ENCODE results near the gene TCP11. TPM values are rescaled to one million over a fixed set of nuclear protein-coding genes. Genes with fewer than 3 reads are reported as not detected.

TCP11 gene
- total RNA-seq, 1 donor from 2014 or later = not detected

DNA sequence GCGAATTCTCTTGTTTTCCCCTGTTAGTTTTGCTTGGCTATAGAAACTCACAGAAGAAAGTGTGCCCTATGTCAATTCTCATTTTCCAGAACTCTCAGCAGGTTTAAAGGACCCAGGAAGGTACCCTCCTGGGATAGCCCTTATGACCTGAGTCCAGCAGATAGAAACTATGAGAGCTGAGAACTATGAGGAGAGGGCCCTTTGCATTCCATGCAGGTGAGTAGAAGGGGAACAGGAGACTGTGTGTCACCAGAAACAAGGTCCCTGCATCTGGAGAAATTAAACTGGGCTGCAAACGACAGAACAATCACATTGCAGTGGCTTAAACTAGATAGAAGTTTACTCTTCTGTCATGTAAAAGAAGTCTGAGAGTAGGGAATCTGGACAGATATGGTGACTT lies 36.9 kb upstream of the TCP11 start:
- Mint-ChIP-seq H3K4me1 (peaks cover 13% of the 10 kb centered on the region), H3K27ac (no peak overlapping the region), H3K4me3 (no peak overlapping the region), H3K9me3 (no peaks in the 10 kb centered on the region), H3K27me3 (peaks cover 24% of the 10 kb centered on the region), H3K36me3 (ENCODE audit: low read depth) (no peaks in the 10 kb centered on the region)
- intact Hi-C loops (cut with micrococcal nuclease) = no loop called here
- no peak for DNase-seq

DNA sequence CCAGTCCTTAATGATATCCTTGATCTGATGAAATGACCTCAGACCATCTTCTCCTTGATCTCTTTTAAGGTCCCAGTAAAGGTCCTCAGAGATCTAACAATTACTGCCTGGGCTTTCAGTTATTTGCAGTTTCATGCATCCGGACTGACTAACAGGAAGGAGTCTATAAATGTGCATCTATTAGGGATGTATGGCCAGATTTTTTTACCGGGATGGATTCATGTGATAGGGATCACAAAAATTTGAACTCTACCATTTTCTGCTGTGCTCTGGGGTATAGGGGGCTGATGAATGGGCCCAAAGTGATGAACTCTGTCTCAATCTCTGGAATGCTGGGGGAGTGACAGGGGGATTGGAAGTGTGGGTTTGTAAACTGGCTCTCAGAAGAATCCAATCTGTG lies 36.5 kb upstream of the TCP11 start:
- H3K4me3 Mint-ChIP-seq = no peak overlapping the region
- H3K36me3 Mint-ChIP-seq (ENCODE audit: low read depth) = no peaks in the 10 kb centered on the region
- DNase-seq = no peak
- peaks cover 12% of the 10 kb centered on the region for H3K4me1 Mint-ChIP-seq
- no peak overlapping the region for H3K27ac Mint-ChIP-seq
- peaks cover 21% of the 10 kb centered on the region for H3K27me3 Mint-ChIP-seq
- intact Hi-C loops (cut with micrococcal nuclease) = no loop called here
- no peaks in the 10 kb centered on the region for H3K9me3 Mint-ChIP-seq

DNA sequence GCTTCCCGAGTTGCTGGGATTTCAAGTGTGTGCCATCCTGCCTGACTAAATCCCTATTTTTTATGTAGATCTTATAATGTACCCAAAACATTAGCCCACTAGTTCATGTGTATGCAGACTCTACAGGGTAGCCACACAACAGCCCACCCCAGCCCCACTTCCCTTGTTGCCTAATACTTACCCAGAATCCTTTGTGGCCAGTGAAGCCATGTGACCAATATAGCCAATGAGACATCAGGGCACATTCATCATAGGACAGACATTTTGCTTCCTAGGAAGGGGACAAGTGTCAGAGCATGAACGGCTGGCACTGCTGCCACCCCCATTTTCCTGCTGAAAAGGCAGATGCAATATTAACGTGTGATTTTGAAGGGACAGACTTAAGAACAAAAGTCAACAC lies 36.0 kb upstream of the TCP11 start:
- DNase-seq = no peak
- Mint-ChIP-seq H3K27me3 (peaks cover 21% of the 10 kb centered on the region), H3K36me3 (ENCODE audit: low read depth) (no peaks in the 10 kb centered on the region), H3K27ac (no peak overlapping the region), H3K4me1 (peaks cover 12% of the 10 kb centered on the region), H3K9me3 (no peaks in the 10 kb centered on the region), H3K4me3 (no peak overlapping the region)
- intact Hi-C loops (cut with micrococcal nuclease) = no loop called here

DNA sequence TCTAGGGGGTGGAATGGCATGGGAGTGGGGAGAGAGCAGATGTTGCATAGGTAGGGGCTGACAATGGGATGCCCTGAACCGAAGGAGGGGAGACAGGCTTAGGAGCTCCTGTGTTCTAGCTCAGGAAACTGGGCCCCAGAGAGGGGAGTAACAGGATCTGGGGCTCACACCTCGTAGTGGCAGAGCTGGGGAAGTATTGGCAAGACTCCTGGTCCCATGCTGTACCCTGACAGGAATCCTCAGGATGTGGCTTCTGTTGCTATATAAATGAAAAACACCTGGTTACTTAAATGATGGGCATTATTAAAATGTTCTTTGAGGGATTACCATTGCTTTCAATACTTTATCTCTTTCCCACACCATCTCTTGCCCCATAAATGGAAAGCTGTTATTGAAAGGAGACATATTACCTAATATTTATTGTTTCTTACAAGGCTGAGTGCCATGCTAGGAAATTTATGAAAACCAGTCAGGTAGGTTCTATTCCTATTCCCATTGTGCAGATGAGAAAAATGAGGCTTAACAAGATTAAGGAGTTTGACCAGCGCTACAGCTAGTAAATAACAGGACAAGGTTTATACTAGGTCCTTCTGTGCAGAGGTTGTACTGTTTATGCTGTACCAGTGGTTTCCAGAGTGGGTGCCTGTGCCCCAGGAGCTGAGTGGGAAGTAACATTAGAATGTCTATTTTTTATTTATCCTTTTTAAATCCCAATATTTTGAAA lies 35.3 kb upstream of the TCP11 start:
- Mint-ChIP-seq H3K27ac (no peak overlapping the region), H3K9me3 (no peaks in the 10 kb centered on the region), H3K36me3 (ENCODE audit: low read depth) (no peaks in the 10 kb centered on the region), H3K27me3 (peaks cover 21% of the 10 kb centered on the region), H3K4me1 (peaks cover 12% of the 10 kb centered on the region), H3K4me3 (no peak overlapping the region)
- intact Hi-C loops (cut with micrococcal nuclease) = no loop called here
- no peak for DNase-seq

DNA sequence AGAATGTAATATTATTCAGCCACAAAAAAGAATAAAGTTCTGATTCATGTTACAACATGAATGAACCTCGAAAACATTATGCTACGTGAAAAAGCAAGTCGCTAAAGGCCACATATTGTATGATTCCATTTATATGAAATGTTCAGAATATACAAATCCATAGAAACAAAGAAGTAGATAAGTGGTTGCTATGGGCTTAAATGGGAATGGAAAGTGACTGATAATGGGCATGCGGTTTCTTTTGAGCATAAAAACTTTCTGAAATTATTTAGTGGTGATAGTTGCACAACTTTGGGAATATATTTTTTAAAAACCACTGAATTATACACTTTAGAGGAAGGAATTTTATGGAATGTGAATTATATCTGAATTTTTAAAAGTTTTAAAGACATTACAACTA lies 33.4 kb upstream of the TCP11 start:
- no peak for DNase-seq
- H3K9me3 Mint-ChIP-seq = peaks cover 4% of the 10 kb centered on the region
- no peak overlapping the region for H3K4me3 Mint-ChIP-seq
- H3K36me3 Mint-ChIP-seq (ENCODE audit: low read depth) = peaks cover 3% of the 10 kb centered on the region
- no peak overlapping the region for H3K27ac Mint-ChIP-seq
- intact Hi-C loops (cut with micrococcal nuclease) = no loop called here
- H3K4me1 Mint-ChIP-seq = peaks cover 14% of the 10 kb centered on the region
- peaks cover 25% of the 10 kb centered on the region for H3K27me3 Mint-ChIP-seq

DNA sequence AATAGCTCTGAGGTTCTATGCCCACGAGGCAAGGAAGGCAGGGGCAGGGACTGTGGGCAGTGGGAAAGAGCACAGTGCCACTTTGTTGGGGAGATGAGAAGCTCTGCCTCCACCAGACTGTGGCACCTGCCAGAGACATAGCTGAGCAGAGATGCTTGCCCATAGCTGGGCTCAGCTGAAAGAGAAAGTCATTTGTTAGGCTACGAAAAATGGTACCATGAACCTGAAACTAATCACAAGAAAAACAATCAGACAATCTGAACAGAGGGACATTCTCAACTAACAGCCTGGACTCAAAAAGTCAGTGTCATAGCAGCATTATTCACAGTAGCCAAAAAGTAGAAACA lies 32.9 kb upstream of the TCP11 start:
- peaks cover 7% of the 10 kb centered on the region for H3K9me3 Mint-ChIP-seq
- no peak overlapping the region for H3K4me3 Mint-ChIP-seq
- peaks cover 6% of the 10 kb centered on the region for H3K36me3 Mint-ChIP-seq (ENCODE audit: low read depth)
- DNase-seq = no peak
- no peak overlapping the region for H3K27ac Mint-ChIP-seq
- intact Hi-C loops (cut with micrococcal nuclease) = no loop called here
- peaks cover 25% of the 10 kb centered on the region for H3K27me3 Mint-ChIP-seq
- H3K4me1 Mint-ChIP-seq = peaks cover 14% of the 10 kb centered on the region

DNA sequence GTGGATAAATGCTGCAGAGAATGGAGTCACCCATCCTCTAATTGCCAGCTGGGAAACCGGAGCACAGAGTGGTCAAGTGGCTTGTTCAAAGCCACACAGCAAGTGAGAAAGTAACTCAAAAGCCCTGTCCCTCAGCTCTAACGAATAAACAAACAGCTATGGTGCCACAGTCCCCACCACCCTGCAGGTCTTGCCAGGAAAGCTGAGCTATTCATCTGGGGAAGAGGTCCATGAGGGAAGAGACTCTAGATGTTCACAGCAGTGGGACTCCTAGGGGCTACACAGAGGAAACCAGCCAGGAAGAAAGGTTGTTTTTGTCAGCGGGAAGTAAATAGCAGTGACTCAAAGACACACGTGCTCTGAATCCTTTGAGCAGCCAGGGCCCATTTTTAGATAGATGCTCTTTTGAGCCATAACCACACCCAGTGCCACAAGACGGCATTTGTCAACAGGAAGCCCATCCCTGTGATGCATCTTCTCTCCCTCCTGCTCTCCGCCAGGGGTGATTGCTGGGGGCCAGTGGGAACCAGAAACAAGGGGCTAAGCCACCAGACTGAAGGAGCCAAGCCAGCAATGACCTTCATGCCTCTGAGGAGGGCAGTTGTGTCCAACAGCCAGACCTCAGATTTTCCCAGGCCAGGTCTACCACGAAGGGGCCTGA lies 32.4 kb upstream of the TCP11 start:
- DNase-seq = no peak
- Mint-ChIP-seq H3K27ac (no peak overlapping the region), H3K4me3 (no peak overlapping the region), H3K9me3 (peaks cover 7% of the 10 kb centered on the region), H3K36me3 (ENCODE audit: low read depth) (peaks cover 6% of the 10 kb centered on the region), H3K27me3 (peaks cover 25% of the 10 kb centered on the region), H3K4me1 (peaks cover 14% of the 10 kb centered on the region)
- intact Hi-C loops (cut with micrococcal nuclease) = no loop called here

DNA sequence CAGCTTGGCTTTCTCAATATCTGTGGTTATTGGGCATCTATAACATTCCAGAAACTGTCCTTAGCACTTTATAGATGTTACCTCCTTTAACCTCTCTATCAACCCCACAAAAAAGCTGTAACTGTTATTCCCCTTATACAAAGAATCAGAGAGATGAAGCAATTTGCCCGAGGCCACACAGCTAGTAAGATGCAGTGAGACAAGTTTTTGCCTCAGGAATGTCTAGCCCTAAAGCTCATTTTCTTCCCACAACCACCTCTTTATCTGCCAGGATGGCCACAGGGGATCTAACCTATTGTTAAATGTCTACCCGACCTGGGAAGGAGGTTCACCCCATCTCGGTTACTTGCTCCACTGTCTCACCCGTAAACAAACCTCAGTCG lies 31.9 kb upstream of the TCP11 start:
- Mint-ChIP-seq H3K4me1 (peaks cover 14% of the 10 kb centered on the region), H3K36me3 (ENCODE audit: low read depth) (peaks cover 6% of the 10 kb centered on the region), H3K27ac (no peak overlapping the region), H3K4me3 (no peak overlapping the region), H3K27me3 (peaks cover 25% of the 10 kb centered on the region), H3K9me3 (peaks cover 7% of the 10 kb centered on the region)
- intact Hi-C loops (cut with micrococcal nuclease) = no loop called here
- DNase-seq = no peak

DNA sequence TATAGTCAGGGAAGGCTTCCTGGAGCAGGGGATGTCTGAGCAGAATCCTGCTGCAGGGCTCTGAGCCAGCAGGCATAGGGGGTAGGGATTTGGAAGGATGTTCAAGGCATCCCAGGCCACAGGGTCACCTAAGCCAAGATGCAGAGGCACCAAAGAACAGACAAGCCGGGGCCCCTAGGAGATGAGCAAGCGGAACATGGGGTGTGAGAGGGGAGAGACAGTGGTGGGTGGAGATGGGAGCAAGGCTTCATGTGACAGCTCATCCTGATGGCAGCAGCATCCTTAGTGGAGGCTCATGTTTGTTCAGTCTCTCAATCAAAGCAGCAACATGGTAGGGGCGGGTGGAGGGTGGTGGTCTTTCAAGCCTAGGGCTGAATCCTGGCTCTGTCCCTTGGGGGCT lies 29.8 kb upstream of the TCP11 start:
- Mint-ChIP-seq H3K4me3 (no peak overlapping the region), H3K9me3 (peaks cover 7% of the 10 kb centered on the region), H3K27me3 (peaks cover 13% of the 10 kb centered on the region), H3K4me1 (peaks cover 14% of the 10 kb centered on the region), H3K27ac (no peak overlapping the region), H3K36me3 (ENCODE audit: low read depth) (peaks cover 6% of the 10 kb centered on the region)
- DNase-seq = no peak
- intact Hi-C loops (cut with micrococcal nuclease) = no loop called here

DNA sequence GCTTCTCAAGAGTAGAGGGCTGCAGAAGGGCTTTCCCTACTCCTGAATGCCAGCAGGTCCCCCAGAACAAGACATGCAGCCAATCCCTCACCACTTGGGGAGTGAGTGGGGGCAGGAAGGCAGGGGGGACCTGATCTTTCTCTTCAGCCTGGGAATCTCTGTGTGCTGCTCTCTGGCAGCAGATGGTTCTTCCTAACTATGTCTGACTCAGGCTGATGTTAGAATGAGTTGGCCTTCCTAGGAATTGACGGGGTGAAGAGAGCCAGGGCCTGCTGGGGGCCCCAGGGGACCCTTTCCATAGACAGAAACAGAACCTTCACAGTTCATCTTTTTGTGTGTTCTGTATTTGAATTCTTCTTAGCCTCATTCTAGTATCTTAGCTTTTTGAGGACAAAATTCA lies 29.0 kb upstream of the TCP11 start:
- Mint-ChIP-seq H3K27ac (no peak overlapping the region), H3K27me3 (peaks cover 12% of the 10 kb centered on the region), H3K4me1 (peaks cover 20% of the 10 kb centered on the region), H3K9me3 (peaks cover 7% of the 10 kb centered on the region), H3K4me3 (no peak overlapping the region), H3K36me3 (ENCODE audit: low read depth) (peaks cover 6% of the 10 kb centered on the region)
- DNase-seq = no peak
- intact Hi-C loops (cut with micrococcal nuclease) = no loop called here

DNA sequence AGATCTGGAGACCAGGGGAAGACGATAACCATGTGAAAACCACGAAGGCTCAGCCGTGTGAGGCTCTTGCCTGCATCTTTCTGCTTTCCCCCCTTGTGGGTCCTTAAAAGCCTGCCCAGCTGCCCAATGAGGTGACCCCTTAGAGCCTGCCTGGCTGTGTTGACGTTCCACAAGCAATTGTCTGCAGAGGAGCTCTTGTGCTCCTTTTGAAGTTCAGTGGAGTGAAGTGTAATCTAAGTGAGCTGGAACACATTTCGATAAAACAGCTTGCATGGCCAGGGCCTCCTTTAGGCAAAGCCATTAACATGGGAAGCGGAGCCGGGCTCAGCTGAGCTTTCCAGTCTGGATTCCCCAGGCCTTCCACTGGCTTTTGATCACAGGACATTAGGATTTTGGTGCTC lies 27.3 kb upstream of the TCP11 start:
- Mint-ChIP-seq H3K4me1 (peaks cover 13% of the 10 kb centered on the region), H3K27ac (no peak overlapping the region), H3K4me3 (no peak overlapping the region), H3K27me3 (peaks cover 10% of the 10 kb centered on the region), H3K9me3 (peaks cover 7% of the 10 kb centered on the region), H3K36me3 (ENCODE audit: low read depth) (peaks cover 6% of the 10 kb centered on the region)
- no peak for DNase-seq
- intact Hi-C loops (cut with micrococcal nuclease) = no loop called here

DNA sequence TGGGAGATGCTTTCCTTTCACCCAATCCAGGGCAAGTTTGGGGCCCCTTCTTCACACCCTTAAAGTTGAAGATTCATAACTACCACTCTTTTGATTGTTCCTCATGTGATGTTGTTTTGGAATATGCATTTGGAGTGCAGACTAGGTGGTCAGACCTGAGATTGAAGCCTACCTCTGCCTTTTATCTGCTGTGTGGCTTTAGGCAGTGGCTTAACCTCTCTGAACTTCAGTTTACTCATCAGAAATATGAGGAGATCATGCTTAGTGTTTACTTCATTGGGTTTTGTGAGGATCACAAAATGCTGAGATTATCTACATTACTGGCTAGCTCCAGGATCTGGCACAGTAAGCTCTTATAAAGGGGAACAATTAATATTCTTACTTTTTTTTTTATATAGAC lies 26.4 kb upstream of the TCP11 start:
- intact Hi-C loops (cut with micrococcal nuclease) = no loop called here
- Mint-ChIP-seq H3K9me3 (peaks cover 7% of the 10 kb centered on the region), H3K27me3 (peaks cover 15% of the 10 kb centered on the region), H3K4me1 (peaks cover 8% of the 10 kb centered on the region), H3K36me3 (ENCODE audit: low read depth) (peaks cover 6% of the 10 kb centered on the region), H3K27ac (no peak overlapping the region), H3K4me3 (no peak overlapping the region)
- no peak for DNase-seq

DNA sequence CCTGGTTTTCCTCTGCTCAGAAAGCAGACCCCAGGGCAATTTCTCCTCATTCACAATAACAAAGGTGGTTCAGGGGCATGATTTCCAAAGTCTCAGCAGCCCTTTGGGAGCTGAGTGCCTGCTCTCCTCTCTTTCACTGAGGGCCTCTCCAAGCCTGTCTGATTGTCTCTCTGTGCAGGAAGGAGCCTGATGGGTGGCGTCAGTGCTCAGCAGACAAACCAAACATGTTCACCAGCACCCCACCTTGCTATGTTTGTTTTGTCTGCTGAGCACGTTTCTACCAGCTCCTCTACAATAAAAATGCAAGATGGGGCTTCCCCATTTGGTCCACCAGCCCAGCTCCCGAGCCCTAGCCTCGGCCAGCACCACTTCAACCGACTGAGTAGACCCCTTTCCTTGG lies 25.4 kb upstream of the TCP11 start:
- Mint-ChIP-seq H3K9me3 (peaks cover 7% of the 10 kb centered on the region), H3K27ac (no peak overlapping the region), H3K4me3 (no peak overlapping the region), H3K36me3 (ENCODE audit: low read depth) (peaks cover 6% of the 10 kb centered on the region), H3K4me1 (peaks cover 8% of the 10 kb centered on the region), H3K27me3 (peaks cover 16% of the 10 kb centered on the region)
- intact Hi-C loops (cut with micrococcal nuclease) = no loop called here
- DNase-seq = no peak

DNA sequence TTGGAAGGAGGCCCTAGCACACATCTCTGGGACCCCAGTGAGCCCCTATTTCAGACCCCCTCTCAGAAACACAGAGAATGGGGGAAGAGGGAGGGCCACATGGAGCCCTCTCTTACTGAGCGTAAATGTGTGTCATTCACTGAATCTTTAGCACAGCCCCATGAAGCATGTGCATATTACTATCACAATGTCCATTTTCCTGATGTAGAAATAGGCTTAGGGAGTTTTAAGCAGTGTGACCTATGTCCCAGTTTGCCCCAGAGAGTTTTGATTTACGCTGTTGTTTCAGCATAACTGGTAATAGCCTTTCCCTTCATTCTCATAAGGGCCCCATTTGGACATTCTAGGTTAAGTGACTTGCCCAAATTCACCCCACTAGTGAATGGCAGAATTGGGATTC lies 25.0 kb upstream of the TCP11 start:
- Mint-ChIP-seq H3K4me3 (no peak overlapping the region), H3K27me3 (peaks cover 16% of the 10 kb centered on the region), H3K27ac (no peak overlapping the region), H3K9me3 (peaks cover 7% of the 10 kb centered on the region), H3K36me3 (ENCODE audit: low read depth) (peaks cover 6% of the 10 kb centered on the region), H3K4me1 (peaks cover 8% of the 10 kb centered on the region)
- intact Hi-C loops (cut with micrococcal nuclease) = no loop called here
- no peak for DNase-seq

DNA sequence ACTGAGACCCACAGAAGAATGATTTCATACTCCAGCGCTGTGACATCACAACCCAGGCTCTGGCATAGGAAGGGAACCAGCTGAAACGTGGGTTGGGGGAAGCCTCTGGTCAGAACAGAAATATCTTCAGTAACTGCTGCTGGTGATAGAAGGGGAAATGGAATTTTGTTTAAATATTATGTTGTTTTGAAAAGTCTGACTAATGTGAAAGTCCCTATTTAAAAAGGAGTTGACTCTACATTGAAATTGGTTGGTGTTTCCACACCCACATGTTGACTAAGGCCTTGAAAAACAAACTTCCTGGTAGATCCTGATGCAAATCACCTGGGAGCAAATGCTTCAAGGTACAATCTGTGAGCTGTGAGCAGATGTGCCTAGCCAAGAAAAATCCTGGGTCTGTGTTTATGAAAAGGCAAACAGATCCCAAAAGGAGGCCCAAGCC lies 24.5 kb upstream of the TCP11 start:
- DNase-seq = no peak
- no peak overlapping the region for H3K4me3 Mint-ChIP-seq
- peaks cover 8% of the 10 kb centered on the region for H3K4me1 Mint-ChIP-seq
- peaks cover 17% of the 10 kb centered on the region for H3K27me3 Mint-ChIP-seq
- H3K9me3 Mint-ChIP-seq = peaks cover 7% of the 10 kb centered on the region
- H3K36me3 Mint-ChIP-seq (ENCODE audit: low read depth) = peaks cover 6% of the 10 kb centered on the region
- H3K27ac Mint-ChIP-seq = peak overlapping the region; percentile 70
- intact Hi-C loops (cut with micrococcal nuclease) = loop anchor here (2.0 kb wide), 1 partner anchor 17 kb away; no protein-coding TSS in a partner anchor

Measured in activated CD4-positive, alpha-beta T cell treated with anti-CD3 and anti-CD28 coated beads, Interleukin-2, amount 10 ng/mL, durations not matched to agents 24 days and 14 days (primary cell).